H1 (cell line): Measurements from ENCODE around the gene TMEM120B. TPM values are rescaled to one million over a fixed set of nuclear protein-coding genes. Genes with fewer than 3 reads are reported as not detected.

Experiments
- CTCF ChIA-PET: fragments of 300-600 bp; sonication (Branson Sonifier 250); formaldehyde crosslinking; loops from one replicate; lab custom pipeline; 2021; ENCODE audit not compliant: partially characterized antibody; lab: Charles Lee
- POLR2A ChIA-PET: fragments of 300-600 bp; sonication (Branson Sonifier 250); formaldehyde crosslinking; loops from one replicate; lab custom pipeline; 2021; ENCODE audit warnings: inconsistent platforms; ENCODE audit not compliant: partially characterized antibody; lab: Charles Lee
- DNase-seq, 2 experiments: peaks; one replicate each; pipeline versions ENCODE4 v3.0.0 to v3.0.0-alpha.2; 2010 to 2022; ENCODE audit warnings: low spot score in 2 of 2, low read depth in 1 of 2, mixed read lengths in 1 of 2
- FAIRE-seq: peaks from 2 replicates; lab custom pipeline; 2011; peaks lifted over from hg19 to GRCh38; lab: Jason Lieb, UNC
- H2AFZ ChIP-seq: 2 replicates; pipeline ENCODE4 v1.8.1; 2012; ENCODE audit warnings: low read length, inconsistent platforms
- H2AK5ac ChIP-seq: 2 replicates; pipeline ENCODE4 v1.6.1; 2013; ENCODE audit warnings: low read depth, low read length
- H2BK120ac ChIP-seq: replicated peaks from 2 replicates; pipeline ENCODE3; 2013; ENCODE audit warnings: low read depth, low read length, inconsistent platforms
- H2BK12ac ChIP-seq: 2 replicates; pipeline ENCODE4 v1.6.1; 2013; ENCODE audit warnings: low read depth, low read length
- H2BK15ac ChIP-seq: 2 replicates; pipeline ENCODE4 v1.6.1; 2013; ENCODE audit warnings: low read length
- H2BK20ac ChIP-seq: 2 replicates; pipeline ENCODE4 v1.6.1; 2013; ENCODE audit warnings: low read length
- H2BK5ac ChIP-seq: 2 replicates; pipeline ENCODE4 v1.6.1; 2013; ENCODE audit warnings: low read depth, low read length
- H3K14ac ChIP-seq: 2 replicates; pipeline ENCODE4 v1.6.1; 2013; ENCODE audit warnings: inconsistent platforms; ENCODE audit not compliant: insufficient read length
- H3K18ac ChIP-seq: 2 replicates; pipeline ENCODE4 v1.6.1; 2013; ENCODE audit warnings: low read length; ENCODE audit errors: extremely low read depth
- H3K23ac ChIP-seq: 2 replicates; pipeline ENCODE4 v1.6.1; 2013; ENCODE audit warnings: inconsistent platforms; ENCODE audit not compliant: insufficient read length
- H3K23me2 ChIP-seq: 2 replicates; pipeline ENCODE4 v1.6.1; 2013; ENCODE audit warnings: low read depth, low read length
- H3K27ac ChIP-seq: 2 replicates; pipeline ENCODE4 v1.6.1; 2011; ENCODE audit warnings: low read depth, low read length, inconsistent platforms
- H3K27me3 ChIP-seq, 4 experiments: replicated peaks in 1 of 4; 1 replicate in 1 of 4; 2 replicates in 3 of 4; pipeline versions ENCODE4 v1.6.1 to v1.8.1; 2011 to 2013; ENCODE audit warnings: low read length in 3 of 4, mild to moderate bottlenecking in 3 of 4, inconsistent platforms in 2 of 4, mixed read lengths in 2 of 4, moderate library complexity in 1 of 4; ENCODE audit not compliant: control insufficient read depth in 3 of 4, insufficient read depth in 3 of 4; ENCODE audit errors: extremely low read depth in 1 of 4
- H3K36me3 ChIP-seq, 4 experiments: 2 replicates each; pipeline versions ENCODE4 v1.6.1 to v1.8.1; 2011 to 2013; ENCODE audit warnings: mild to moderate bottlenecking in 4 of 4, low read length in 3 of 4, moderate library complexity in 2 of 4, control low read depth in 1 of 4, inconsistent platforms in 1 of 4; ENCODE audit not compliant: insufficient read depth in 4 of 4, control insufficient read depth in 2 of 4
- H3K4ac ChIP-seq: replicated peaks from 2 replicates; pipeline ENCODE3; 2013; ENCODE audit warnings: low read length, low read depth, mixed read lengths, inconsistent platforms; ENCODE audit not compliant: insufficient read length
- H3K4me1 ChIP-seq, 4 experiments: replicated peaks in 1 of 4; 1 replicate in 1 of 4; 2 replicates in 3 of 4; pipeline versions ENCODE4 v1.6.1 to v1.8.1; 2011 to 2013; ENCODE audit warnings: low read length in 3 of 4, inconsistent platforms in 2 of 4, mixed read lengths in 1 of 4; ENCODE audit not compliant: insufficient read depth in 4 of 4, control insufficient read depth in 3 of 4
- H3K4me2 ChIP-seq, 2 experiments: 2 replicates each; pipeline versions ENCODE4 v1.6.1 to v1.8.1; 2011 to 2013; ENCODE audit warnings: low read depth in 2 of 2, low read length in 2 of 2, control low read depth in 1 of 2, inconsistent platforms in 1 of 2, mild to moderate bottlenecking in 1 of 2; ENCODE audit not compliant: insufficient read depth in 1 of 2
- H3K4me3 ChIP-seq, 4 experiments: fragments of 200-600, 300-600 bp in 1 of 4; sonication (generic), shearing (Covaris generic), sonication (Bioruptor Twin) in 1 of 4; 2 replicates each; pipeline versions ENCODE4 v1.5.1 to v1.8.1; 2011 to 2016; ENCODE audit warnings: low read length in 4 of 4, low read depth in 3 of 4, control low read depth in 2 of 4, inconsistent platforms in 2 of 4, mild to moderate bottlenecking in 2 of 4, mixed read lengths in 1 of 4, moderate library complexity in 1 of 4; ENCODE audit not compliant: insufficient read depth in 2 of 4; ENCODE audit errors: extremely low read depth in 1 of 4
- H3K56ac ChIP-seq: replicated peaks from 2 replicates; pipeline ENCODE3; 2013; ENCODE audit warnings: low read depth, mild to moderate bottlenecking, mixed read lengths, low read length, inconsistent platforms; ENCODE audit not compliant: insufficient read length
- H3K79me1 ChIP-seq: 2 replicates; pipeline ENCODE4 v1.6.1; 2013; ENCODE audit warnings: low read depth, low read length, control low read depth
- H3K79me2 ChIP-seq, 2 experiments: 2 replicates each; pipeline versions ENCODE4 v1.6.1 to v1.8.1; 2012 to 2013; ENCODE audit warnings: low read length in 2 of 2, mild to moderate bottlenecking in 2 of 2, inconsistent platforms in 1 of 2; ENCODE audit not compliant: insufficient read depth in 2 of 2, control insufficient read depth in 1 of 2
- H3K9ac ChIP-seq, 4 experiments: replicated peaks in 1 of 4; 1 replicate in 1 of 4; 2 replicates in 3 of 4; pipeline versions ENCODE4 v1.6.1 to v1.8.1; 2011 to 2013; ENCODE audit warnings: low read depth in 3 of 4, low read length in 3 of 4, control low read depth in 2 of 4, mild to moderate bottlenecking in 2 of 4, moderate library complexity in 2 of 4, inconsistent platforms in 1 of 4; ENCODE audit errors: extremely low read depth in 1 of 4
- H3K9me3 ChIP-seq, 2 experiments: 2 replicates each; pipeline versions ENCODE4 v1.6.1 to v1.8.1; 2012 to 2013; ENCODE audit warnings: mild to moderate bottlenecking in 2 of 2, moderate library complexity in 2 of 2, control low read depth in 1 of 2, inconsistent platforms in 1 of 2, low read depth in 1 of 2, low read length in 1 of 2, mixed read lengths in 1 of 2; ENCODE audit not compliant: insufficient read depth in 2 of 2
- H4K20me1 ChIP-seq, 2 experiments: replicated peaks in 1 of 2; 2 replicates each; pipeline versions ENCODE3 to v1.8.1; 2011 to 2013; ENCODE audit warnings: inconsistent platforms in 2 of 2, low read length in 2 of 2, mild to moderate bottlenecking in 1 of 2; ENCODE audit not compliant: insufficient read depth in 2 of 2, control insufficient read depth in 1 of 2
- H4K5ac ChIP-seq: 2 replicates; pipeline ENCODE4 v1.6.1; 2013; ENCODE audit warnings: low read length, low read depth, mixed read lengths, inconsistent platforms; ENCODE audit not compliant: insufficient read length
- H4K8ac ChIP-seq: 2 replicates; pipeline ENCODE4 v1.8.0; 2013; ENCODE audit warnings: mild to moderate bottlenecking, moderate library complexity, low read length, inconsistent platforms; ENCODE audit not compliant: insufficient read depth; ENCODE audit errors: extremely low read depth
- H4K91ac ChIP-seq: replicated peaks from 2 replicates; pipeline ENCODE3; 2013; ENCODE audit warnings: low read length, mixed read lengths, inconsistent platforms; ENCODE audit not compliant: insufficient read length
- BCL11A ChIP-seq, 2 experiments: IDR thresholded peaks; one replicate each; pipeline ENCODE4 v1.6.1; 2011; ENCODE audit warnings: low read depth in 2 of 2, low read length in 2 of 2, mild to moderate bottlenecking in 2 of 2
- MAX ChIP-seq: IDR thresholded peaks from 2 replicates; pipeline ENCODE4 v1.6.1; 2012; ENCODE audit warnings: inconsistent platforms
- NRF1 ChIP-seq: IDR thresholded peaks from 2 replicates; pipeline ENCODE4 v1.6.1; 2011; ENCODE audit warnings: mild to moderate bottlenecking, low read depth, low read length, improper control_type of control experiment
- RXRA ChIP-seq: IDR thresholded peaks from 2 replicates; pipeline ENCODE4 v1.6.1; 2011; ENCODE audit warnings: low read depth, mild to moderate bottlenecking, low read length, moderate library complexity; ENCODE audit not compliant: insufficient read depth
- TAF1 ChIP-seq: IDR thresholded peaks from 2 replicates; pipeline ENCODE4 v1.6.1; 2011; ENCODE audit warnings: mild to moderate bottlenecking, low read depth, low read length
- TBP ChIP-seq: IDR thresholded peaks from 2 replicates; pipeline ENCODE4 v1.6.1; 2011; ENCODE audit warnings: low read depth, low read length, improper control_type of control experiment
- YY1 ChIP-seq: IDR thresholded peaks from 2 replicates; pipeline ENCODE4 v1.6.1; 2011; ENCODE audit warnings: low read depth, mild to moderate bottlenecking, low read length
- WGBS, 2 experiments: shearing (Covaris generic) in 1 of 2; methylation state at CpG; one replicate each; pipeline versions ENCODE4 v1.1.6 to v1.1.7; 2013 to 2015; ENCODE audit warnings: low lambda C conversion rate in 2 of 2, mixed read lengths in 2 of 2, inconsistent platforms in 1 of 2, low coverage in 1 of 2, missing lambda C conversion rate in 1 of 2; ENCODE audit not compliant: insufficient replicate concordance in 2 of 2, insufficient coverage in 1 of 2, insufficient read length in 1 of 2; ENCODE audit errors: extremely low coverage in 1 of 2, missing lambda C conversion rate in 1 of 2; 5-methylcytosine and 5-hydroxymethylcytosine counted together
- polyA plus RNA-seq, 7 experiments: library from polyadenylated mRNA; depleted of rRNA in 3 of 7; stranded (reverse) in 5 of 7; unstranded in 2 of 7; fragments of >200 nt in 5 of 7; fragments of 200-250 nt in 2 of 7; gene quantifications; 1 replicate in 5 of 7; 2 replicates in 1 of 7; 4 replicates in 1 of 7; pipeline versions ENCODE4 v1.2.1 to v1.2.3, GENCODE V29; 2011 to 2013; ENCODE audit warnings: missing spikeins in 2 of 7, mixed read lengths in 2 of 7
- total RNA-seq: library from RNA; stranded (reverse); fragmentation: NEBNext Ultra II Directional; extraction: Animal tissue kit (Norgen Biotek cat#: 25700); gene quantifications from 2 replicates; pipeline ENCODE4 v1.2.1, GENCODE V29; 2021

The TMEM120B gene
- total and polyA plus RNA-seq, 2 of the 8 experiments (the other 6 are each of a cell fraction or from before 2014, with no cell fraction given) = 22.0 to 29.1 TPM

GRCh38 chr12:121751749-121752351 is 39.3 kb downstream of the TMEM120B start:
- no peak for FAIRE-seq
- H3K27me3 ChIP-seq = no peaks in the 10 kb centered on the region
- peaks cover 3 to 16% of the 10 kb centered on the region in 2 experiments for H4K20me1 ChIP-seq
- H2BK20ac ChIP-seq = no peak overlapping the region
- H3K36me3 ChIP-seq = peaks cover 0 to 31% (median 6%) of the 10 kb centered on the region in 4 experiments; a peak in 4 of 8 replicates
- H3K23me2 ChIP-seq = peaks cover 10% of the 10 kb centered on the region; the same call in 1 of the 2 replicates
- H3K56ac ChIP-seq = no peak overlapping the region
- no peaks in the 10 kb centered on the region for H3K79me1 ChIP-seq
- no peak overlapping the region for H3K18ac ChIP-seq
- H3K14ac ChIP-seq = no peak overlapping the region
- no peaks in the 10 kb centered on the region for H3K9me3 ChIP-seq
- H3K27ac ChIP-seq = no peak overlapping the region
- no peaks in the 10 kb centered on the region for H3K79me2 ChIP-seq
- H2BK5ac ChIP-seq = no peak overlapping the region
- TF ChIP-seq BCL11A (IDR thresholded peaks at IDR 0.05; ENCODE audit: low read depth in 2 of 2, low read length in 2 of 2) (no peak), TAF1 (no peak), YY1 (no peak), MAX (no peak), NRF1 (no peak), RXRA (no peak), TBP (no peak)
- H4K5ac ChIP-seq = no peak overlapping the region
- no peak overlapping the region for H2AFZ ChIP-seq
- H4K91ac ChIP-seq = no peak overlapping the region
- no peak overlapping the region for H2BK120ac ChIP-seq
- H3K9ac ChIP-seq = no peak overlapping the region
- H2AK5ac ChIP-seq = no peak overlapping the region
- no peak overlapping the region for H3K23ac ChIP-seq
- H3K4me3 ChIP-seq = no peak overlapping the region
- no peak overlapping the region for H4K8ac ChIP-seq
- H3K4me1 ChIP-seq = no peaks in the 10 kb centered on the region
- CTCF ChIA-PET = interaction anchor here (1.3 kb wide), 1 partner anchor 14 kb away, joined by 5 read pairs; no protein-coding TSS in a partner anchor
- no peak overlapping the region for H2BK12ac ChIP-seq
- 89% methylated on average over 12 of the region's 12 CpGs; no CpG with 5 or more reads in 1 of the 2 experiments for WGBS, 2 experiments
- no peak overlapping the region for H3K4me2 ChIP-seq
- POLR2A ChIA-PET = interaction anchor here (1.2 kb wide), 1 partner anchor 35 kb away, joined by 3 read pairs; no protein-coding TSS in a partner anchor
- DNase-seq = no peak
- H3K4ac ChIP-seq = no peak overlapping the region
- H2BK15ac ChIP-seq = no peak overlapping the region
